IPS-20b (cell line): ENCODE measurements around the gene PLCZ1.
"Not testable (repeated sequence)": the region's sequence is repeated elsewhere in the genome, so short reads cannot be mapped to it uniquely, and the experiment has no call there.

ENCODE experiments used
- H3K27ac ChIP-seq: one replicate; pipeline ENCODE4 v1.5.1; 2013; ENCODE audit warnings: low read length
- H3K27me3 ChIP-seq: 2 replicates; pipeline ENCODE4 v1.6.1; 2013; ENCODE audit warnings: mild to moderate bottlenecking, low read length, inconsistent platforms; ENCODE audit not compliant: insufficient read depth
- H3K36me3 ChIP-seq: 2 replicates; pipeline ENCODE4 v1.6.1; 2013; ENCODE audit warnings: low read depth, mild to moderate bottlenecking, inconsistent platforms, low read length, moderate library complexity; ENCODE audit not compliant: insufficient read depth
- H3K4me1 ChIP-seq: 2 replicates; pipeline ENCODE4 v1.6.1; 2013; ENCODE audit warnings: mild to moderate bottlenecking, control low read depth, inconsistent platforms, low read length, moderate library complexity; ENCODE audit not compliant: insufficient read depth
- H3K4me3 ChIP-seq: 2 replicates; pipeline ENCODE4 v1.5.1; 2013; ENCODE audit warnings: mild to moderate bottlenecking, low read length, inconsistent platforms
- H3K9ac ChIP-seq: 2 replicates; pipeline ENCODE4 v1.6.1; 2013; ENCODE audit warnings: low read depth, mild to moderate bottlenecking, inconsistent platforms, low read length, moderate library complexity
- H3K9me3 ChIP-seq: 2 replicates; pipeline ENCODE4 v1.6.1; 2013; ENCODE audit warnings: mild to moderate bottlenecking, low read depth, low read length, inconsistent platforms; ENCODE audit not compliant: insufficient read depth

PLCZ1 gene

GRCh38 chr12:18700271-18700670 lies 37.5 kb downstream of the PLCZ1 start:
- Histone ChIP-seq H3K9me3 (no peaks in the 10 kb centered on the region), H3K4me3 (no peak overlapping the region), H3K27ac (no peak overlapping the region), H3K4me1 (no peaks in the 10 kb centered on the region), H3K36me3 (no peaks in the 10 kb centered on the region), H3K27me3 (no peaks in the 10 kb centered on the region), H3K9ac (no peak overlapping the region)

- Histone ChIP-seq H3K4me3 (no peak overlapping the region), H3K36me3 (no peaks in the 10 kb centered on the region), H3K27ac (no peak overlapping the region)
Measured at GRCh38 chr12:18696971-18697602, 40.7 kb downstream of the PLCZ1 start.

GRCh38 chr12:18693986-18694385 lies 43.8 kb downstream of the PLCZ1 start:
- H3K9ac ChIP-seq, H3K9me3 ChIP-seq, H3K27me3 ChIP-seq, H3K4me3 ChIP-seq, H3K4me1 ChIP-seq, H3K36me3 ChIP-seq, H3K27ac ChIP-seq: not testable (repeated sequence)

More at GRCh38 chr12:18696971-18697602, 40.7 kb downstream of the PLCZ1 start:
- Histone ChIP-seq H3K9me3 (no peaks in the 10 kb centered on the region), H3K9ac (no peak overlapping the region), H3K4me1 (no peaks in the 10 kb centered on the region), H3K27me3 (no peaks in the 10 kb centered on the region)

- Histone ChIP-seq H3K27ac (no peak overlapping the region), H3K9ac (no peak overlapping the region)
Measured at GRCh38 chr12:18690653-18691052, 47.2 kb downstream of the PLCZ1 start.

GRCh38 chr12:18689771-18690170 lies 48.0 kb downstream of the PLCZ1 start:
- Histone ChIP-seq H3K9me3 (no peaks in the 10 kb centered on the region), H3K36me3 (no peaks in the 10 kb centered on the region), H3K27me3 (no peaks in the 10 kb centered on the region), H3K4me3 (no peak overlapping the region), H3K27ac (no peak overlapping the region), H3K4me1 (no peaks in the 10 kb centered on the region), H3K9ac (no peak overlapping the region)

More at GRCh38 chr12:18690653-18691052, 47.2 kb downstream of the PLCZ1 start:
- H3K9me3 ChIP-seq, result no peaks in the 10 kb centered on the region
- no peaks in the 10 kb centered on the region for H3K27me3 ChIP-seq
- H3K4me3 ChIP-seq, result no peak overlapping the region
- H3K4me1 ChIP-seq, result no peaks in the 10 kb centered on the region
- no peaks in the 10 kb centered on the region for H3K36me3 ChIP-seq

- H3K27ac ChIP-seq, result no peak overlapping the region
- H3K9ac ChIP-seq, result no peak overlapping the region
- no peaks in the 10 kb centered on the region for H3K27me3 ChIP-seq
- no peaks in the 10 kb centered on the region for H3K36me3 ChIP-seq
- H3K4me3 ChIP-seq, result no peak overlapping the region
- H3K9me3 ChIP-seq, result no peaks in the 10 kb centered on the region
- peaks cover 19% of the 10 kb centered on the region for H3K4me1 ChIP-seq
Measured at GRCh38 chr12:18684430-18684829, 53.4 kb downstream of the PLCZ1 start.

GRCh38 chr12:18683327-18684013 lies 54.3 kb downstream of the PLCZ1 start:
- Histone ChIP-seq H3K4me3 (no peak overlapping the region), H3K9ac (no peak overlapping the region), H3K4me1 (peaks cover 19% of the 10 kb centered on the region), H3K36me3 (no peaks in the 10 kb centered on the region), H3K9me3 (no peaks in the 10 kb centered on the region), H3K27me3 (no peaks in the 10 kb centered on the region), H3K27ac (no peak overlapping the region)

GRCh38 chr12:18681818-18682217 lies 56.0 kb downstream of the PLCZ1 start:
- H3K4me3 ChIP-seq, result peak overlapping the region; percentile 0; the same call in 1 of the 2 replicates
- H3K36me3 ChIP-seq, result no peaks in the 10 kb centered on the region
- H3K4me1 ChIP-seq, result peaks cover 19% of the 10 kb centered on the region
- no peak overlapping the region for H3K9ac ChIP-seq
- H3K9me3 ChIP-seq, result no peaks in the 10 kb centered on the region
- no peaks in the 10 kb centered on the region for H3K27me3 ChIP-seq
- no peak overlapping the region for H3K27ac ChIP-seq

- no peaks in the 10 kb centered on the region for H3K27me3 ChIP-seq
- no peaks in the 10 kb centered on the region for H3K9me3 ChIP-seq
- H3K27ac ChIP-seq, result no peak overlapping the region
- no peaks in the 10 kb centered on the region for H3K36me3 ChIP-seq
- peaks cover 11% of the 10 kb centered on the region; the same call in 1 of the 2 replicates for H3K4me1 ChIP-seq
- no peak overlapping the region for H3K9ac ChIP-seq
- no peak overlapping the region for H3K4me3 ChIP-seq
Measured at GRCh38 chr12:18676996-18677588, 60.7 kb downstream of the PLCZ1 start.

GRCh38 chr12:18676141-18676540 lies 61.7 kb downstream of the PLCZ1 start:
- H3K36me3 ChIP-seq, result no peaks in the 10 kb centered on the region
- H3K27me3 ChIP-seq, result no peaks in the 10 kb centered on the region
- no peak overlapping the region for H3K27ac ChIP-seq
- peaks cover 1% of the 10 kb centered on the region; the same call in 1 of the 2 replicates for H3K4me1 ChIP-seq
- H3K9me3 ChIP-seq, result no peaks in the 10 kb centered on the region
- H3K9ac ChIP-seq, result no peak overlapping the region
- H3K4me3 ChIP-seq, result no peak overlapping the region

- Histone ChIP-seq H3K36me3 (no peaks in the 10 kb centered on the region), H3K9me3 (no peaks in the 10 kb centered on the region), H3K27me3 (no peaks in the 10 kb centered on the region), H3K4me1 (no peaks in the 10 kb centered on the region), H3K9ac (no peak overlapping the region), H3K4me3 (no peak overlapping the region), H3K27ac (no peak overlapping the region)
Measured at GRCh38 chr12:18658829-18659228, 79.0 kb downstream of the PLCZ1 start.

- Histone ChIP-seq H3K36me3 (no peaks in the 10 kb centered on the region), H3K27me3 (no peaks in the 10 kb centered on the region), H3K4me3 (no peak overlapping the region), H3K9ac (no peak overlapping the region), H3K4me1 (no peaks in the 10 kb centered on the region), H3K27ac (no peak overlapping the region), H3K9me3 (no peaks in the 10 kb centered on the region)
Measured at GRCh38 chr12:18658179-18658578, 79.6 kb downstream of the PLCZ1 start.
